Lung microvascular endothelial cell (primary cell): ENCODE measurements around the gene CHST14. TPM values are rescaled to one million over a fixed set of nuclear protein-coding genes. Genes with fewer than 3 reads are reported as not detected.

ENCODE experiments used
- total RNA-seq: library from RNA; depleted of rRNA; stranded (reverse); fragments of >200 nt; gene quantifications from 2 replicates; pipeline ENCODE4 v1.2.1, GENCODE V29; 2014

The CHST14 gene
- total RNA-seq, 1 donor from 2014 or later = 6.7 TPM

Other genes with a start within 250 kb of the CHST14 start
- gene PAK6, start 231.9 kb upstream of the CHST14 start, total RNA-seq = not detected in 2 replicates
- not detected in 2 replicates for gene ANKRD63, start 187.9 kb upstream of the CHST14 start, total RNA-seq
- under 0.01 and 0.44 TPM in 2 replicates for gene PLCB2, start 163.0 kb upstream of the CHST14 start, total RNA-seq
- 11.3 and 14.1 TPM in 2 replicates for gene INAFM2, start 147.3 kb upstream of the CHST14 start, total RNA-seq
- gene CCDC9B, start 130.0 kb upstream of the CHST14 start, total RNA-seq = 8.9 and 11.1 TPM in 2 replicates
- not detected in 2 replicates for gene PHGR1, start 120.0 kb upstream of the CHST14 start, total RNA-seq
- under 0.01 TPM in 2 replicates for gene DISP2, start 112.8 kb upstream of the CHST14 start, total RNA-seq
- 10.9 and 21.1 TPM in 2 replicates for gene KNSTRN, start 88.3 kb upstream of the CHST14 start, total RNA-seq
- 31.4 and 32.3 TPM in 2 replicates for gene IVD, start 65.2 kb upstream of the CHST14 start, total RNA-seq
- 5.2 and 6.5 TPM in 2 replicates for gene BAHD1, start 30.0 kb upstream of the CHST14 start, total RNA-seq
- 14.4 and 16.1 TPM in 2 replicates for gene CCDC32, start 94.1 kb downstream of the CHST14 start, total RNA-seq
- gene RPUSD2, start 98.3 kb downstream of the CHST14 start, total RNA-seq = 7.4 and 10.1 TPM in 2 replicates
- gene KNL1, start 123.3 kb downstream of the CHST14 start, total RNA-seq = 2.0 and 7.6 TPM in 2 replicates
- gene RAD51, start 224.2 kb downstream of the CHST14 start, total RNA-seq = 1.6 and 4.1 TPM in 2 replicates